Coronary artery (tissue), 2 donors: Measurements from ENCODE around the gene SAP30BP.

Experiments
- DNase-seq: peaks from one replicate; pipeline ENCODE4 v3.0.0-alpha.2; 2017; ENCODE audit warnings: low spot score
- H3K27ac ChIP-seq, 2 donors: fragments of 200-600 bp; sonication (generic); one replicate each; pipeline ENCODE4 v1.5.1; 2016 to 2019
- H3K4me3 ChIP-seq: fragments of 200-600 bp; sonication (generic); 2 replicates; pipeline ENCODE4 v1.5.1; 2016; ENCODE audit warnings: mild to moderate bottlenecking, moderate library complexity
- CTCF ChIP-seq: fragments of 200-600 bp; sonication (generic); IDR thresholded peaks from one replicate; pipeline ENCODE4 v1.5.1; 2019; ENCODE audit warnings: antibody characterized with exemption

SAP30BP gene

DNA sequence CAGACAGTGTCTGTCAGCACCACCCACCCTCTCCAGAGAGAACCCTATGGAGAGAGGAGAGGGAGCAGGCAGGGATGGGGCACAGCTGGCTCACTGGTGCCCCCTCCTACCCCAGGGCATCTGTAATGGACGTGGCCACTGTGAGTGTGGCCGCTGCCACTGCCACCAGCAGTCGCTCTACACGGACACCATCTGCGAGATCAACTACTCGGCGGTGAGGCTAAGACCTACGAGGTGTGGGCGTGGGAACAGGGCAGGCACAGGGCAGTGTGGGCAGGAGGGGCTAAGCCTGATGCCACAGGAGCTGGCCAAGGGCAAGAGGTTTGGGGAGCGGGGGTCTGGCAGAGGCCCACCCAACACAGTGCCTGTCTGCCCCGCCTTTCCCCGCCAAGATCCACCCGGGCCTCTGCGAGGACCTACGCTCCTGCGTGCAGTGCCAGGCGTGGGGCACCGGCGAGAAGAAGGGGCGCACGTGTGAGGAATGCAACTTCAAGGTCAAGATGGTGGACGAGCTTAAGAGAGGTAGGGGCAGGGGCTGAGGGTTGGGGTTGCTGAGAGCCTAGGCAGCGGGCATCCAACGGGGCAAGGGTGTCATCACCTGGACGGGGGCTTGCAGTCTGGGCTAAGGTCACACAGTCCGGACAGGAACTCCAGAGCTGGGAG is 69.2 kb downstream of the SAP30BP start:
- Histone ChIP-seq H3K4me3 (no peak overlapping the region), H3K27ac (no peak overlapping the region)
- DNase-seq: no peak
- TF ChIP-seq CTCF: no peak

GRCh38 chr17:75737133-75737962 is 70.2 kb downstream of the SAP30BP start:
- no peak for DNase-seq
- no peak for TF ChIP-seq CTCF
- Histone ChIP-seq H3K4me3 (no peak overlapping the region), H3K27ac (no peak overlapping the region)

DNA sequence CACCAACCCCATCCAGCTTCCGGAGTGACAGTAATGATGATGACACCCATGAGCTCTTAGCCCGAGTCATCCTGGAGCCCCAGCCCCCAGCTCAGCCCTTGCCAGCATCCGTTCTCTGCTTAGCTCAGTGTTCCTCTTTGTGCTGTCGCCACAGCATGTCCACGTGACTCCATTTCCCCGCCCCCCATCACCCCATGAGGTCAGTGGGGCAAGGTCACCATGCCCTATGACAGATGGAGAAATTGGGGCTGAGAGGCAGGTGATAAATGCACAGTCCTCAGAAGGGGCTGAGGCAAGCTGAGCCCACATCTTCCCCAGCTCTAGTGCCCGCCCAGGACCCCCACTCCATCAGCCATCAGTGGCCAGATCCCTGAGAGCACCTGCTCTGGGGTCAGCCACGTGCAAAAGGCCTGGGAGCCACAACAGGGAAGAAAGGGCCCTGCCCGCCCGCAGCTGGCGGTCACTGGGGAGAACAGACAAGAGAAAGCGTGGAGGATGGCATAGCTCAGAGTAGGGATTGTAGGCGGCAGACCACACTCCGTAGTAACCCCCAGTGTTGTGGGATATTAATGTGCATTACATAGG is 71.2 kb downstream of the SAP30BP start:
- Histone ChIP-seq H3K27ac (peak overlapping the region in 1 of 2 donors; percentile 11), H3K4me3 (no peak overlapping the region)
- DNase-seq: no peak
- TF ChIP-seq CTCF: no peak

- no peak overlapping the region for H3K4me3 ChIP-seq
- TF ChIP-seq CTCF: no peak
- no peak overlapping the region for H3K27ac ChIP-seq
- no peak for DNase-seq
Observed at GRCh38 chr17:75739174-75739573, 72.0 kb downstream of the SAP30BP start.

GRCh38 chr17:75739801-75740200 is 72.7 kb downstream of the SAP30BP start:
- no peak for TF ChIP-seq CTCF
- DNase-seq: no peak
- Histone ChIP-seq H3K27ac (no peak overlapping the region), H3K4me3 (no peak overlapping the region)

GRCh38 chr17:75740215-75740614 is 73.1 kb downstream of the SAP30BP start:
- no peak overlapping the region for H3K27ac ChIP-seq

More at GRCh38 chr17:75740215-75740614, 73.1 kb downstream of the SAP30BP start:
- no peak overlapping the region for H3K4me3 ChIP-seq
- DNase-seq: no peak
- no peak for TF ChIP-seq CTCF
